HG02642 (cell line): ENCODE results near the gene SPDEF.

ENCODE experiments used
- ATAC-seq: cut with Tn5 transposase; IDR thresholded peaks from one replicate; pipeline ENCODE4 v1.9.1; 2021; ENCODE audit warnings: mild to moderate bottlenecking; ENCODE audit not compliant: unreplicated experiment, poor library complexity

The SPDEF gene

GRCh38 chr6:34530753-34531365 is 25.3 kb downstream of the SPDEF start:
- no peak for ATAC-seq

- no peak for ATAC-seq
Observed at GRCh38 chr6:34529665-34530327, 26.3 kb downstream of the SPDEF start.

GRCh38 chr6:34528996-34529664 is 27.0 kb downstream of the SPDEF start:
- ATAC-seq = no peak

- ATAC-seq = no peak
Observed at GRCh38 chr6:34527751-34528670, 28.1 kb downstream of the SPDEF start.

GRCh38 chr6:34526992-34527728 is 29.0 kb downstream of the SPDEF start:
- ATAC-seq = peak; percentile 83

GRCh38 chr6:34526241-34526972 is 29.7 kb downstream of the SPDEF start:
- ATAC-seq = no peak

GRCh38 chr6:34525431-34526175 is 30.5 kb downstream of the SPDEF start:
- no peak for ATAC-seq

- no peak for ATAC-seq
Observed at GRCh38 chr6:34524971-34525370, 31.2 kb downstream of the SPDEF start.

GRCh38 chr6:34524499-34524898 is 31.6 kb downstream of the SPDEF start:
- ATAC-seq = no peak

- ATAC-seq = no peak
Observed at GRCh38 chr6:34523441-34524206, 32.5 kb downstream of the SPDEF start.

- ATAC-seq = no peak
Observed at GRCh38 chr6:34522761-34523160, 33.4 kb downstream of the SPDEF start.

GRCh38 chr6:34521463-34522285 is 34.5 kb downstream of the SPDEF start:
- ATAC-seq = no peak

GRCh38 chr6:34520645-34521462 is 35.3 kb downstream of the SPDEF start:
- no peak for ATAC-seq

- ATAC-seq = no peak
Observed at GRCh38 chr6:34519971-34520644, 36.0 kb downstream of the SPDEF start.

- ATAC-seq = no peak
Observed at GRCh38 chr6:34518669-34519365, 37.3 kb downstream of the SPDEF start.
